K562 (cell line): ENCODE measurements around the gene CCDC106. TPM values are rescaled to one million over a fixed set of nuclear protein-coding genes. Genes with fewer than 3 reads are reported as not detected.

Experiments
- ESRRB ChIP-seq: fragments of 250-450 bp; sonication (Bioruptor Pico); IDR thresholded peaks from 2 replicates; pipeline ENCODE4 v1.5.0; 2020; ENCODE audit warnings: mild to moderate bottlenecking, moderate library complexity, borderline replicate concordance
- FUS ChIP-seq: fragments of 200-400 bp; formaldehyde crosslinking; optimal IDR thresholded peaks from 2 replicates; pipeline ENCODE3; 2017; ENCODE audit warnings: low read depth, low read length
- KDM2B ChIP-seq: fragments of 250-450 bp; sonication (Bioruptor Pico); IDR thresholded peaks from 2 replicates; pipeline ENCODE4 v1.8.0; 2021; ENCODE audit warnings: mild to moderate bottlenecking, moderate library complexity
- KLF1 ChIP-seq: fragments of 450-650 bp; IDR thresholded peaks from 2 replicates; pipeline ENCODE4 v1.6.1; 2016; ENCODE audit warnings: missing genetic modification characterization, missing compliant biosample characterization
- PPARD ChIP-seq: fragments of 250-450 bp; sonication (Bioruptor Pico); IDR thresholded peaks from 2 replicates; pipeline ENCODE4 v1.8.0; 2022; ENCODE audit warnings: inconsistent platforms, mild to moderate bottlenecking, moderate library complexity
- PRPF4 ChIP-seq: fragments of 200-400 bp; formaldehyde crosslinking; IDR thresholded peaks from one replicate; pipeline ENCODE4 v1.6.1; 2017; ENCODE audit warnings: low read length, low read depth, mild to moderate bottlenecking; ENCODE audit not compliant: insufficient read depth, poor library complexity, severe bottlenecking
- PTBP1 ChIP-seq: fragments of 200-400 bp; formaldehyde crosslinking; IDR thresholded peaks from 2 replicates; pipeline ENCODE4 v1.6.1; 2017; ENCODE audit warnings: low read depth, low read length
- RB1 ChIP-seq: fragments of 450-650 bp; IDR thresholded peaks from 2 replicates; pipeline ENCODE4 v1.6.1; 2017; ENCODE audit warnings: low read depth, mild to moderate bottlenecking
- SLC30A9 ChIP-seq: fragments of 250-450 bp; sonication (Bioruptor Pico); IDR thresholded peaks from 2 replicates; pipeline ENCODE4 v1.8.0; 2022; ENCODE audit warnings: mild to moderate bottlenecking, moderate library complexity
- SMARCA5 ChIP-seq: fragments of 450-650 bp; IDR thresholded peaks from 2 replicates; pipeline ENCODE4 v1.6.1; 2016
- SRSF3 ChIP-seq: fragments of 200-400 bp; formaldehyde crosslinking; IDR thresholded peaks from 2 replicates; pipeline ENCODE4 v1.6.1; 2016; ENCODE audit warnings: mild to moderate bottlenecking, low read length, moderate library complexity; ENCODE audit not compliant: insufficient read depth
- TCF3 ChIP-seq: sonication (generic); formaldehyde crosslinking; IDR thresholded peaks from 2 replicates; pipeline ENCODE4 v1.4.0; 2020; ENCODE audit warnings: mild to moderate bottlenecking, missing genetic modification reagents
- USF2 ChIP-seq: sonication (generic); formaldehyde crosslinking; IDR thresholded peaks from 2 replicates; pipeline ENCODE4 v1.5.0; 2020; ENCODE audit warnings: missing genetic modification reagents
- ZNF121 ChIP-seq: sonication (generic); formaldehyde crosslinking; conservative IDR thresholded peaks from 2 replicates; pipeline ENCODE4 v1.8.0; 2022; ENCODE audit warnings: missing genetic modification reagents
- ZNF384 ChIP-seq: IDR thresholded peaks from 2 replicates; pipeline ENCODE4 v1.6.1; 2012; ENCODE audit warnings: low read depth, low read length, improper control_type of control experiment
- ZNF512 ChIP-seq: IDR thresholded peaks from 2 replicates; pipeline ENCODE4 v1.6.1; 2016; ENCODE audit warnings: missing genetic modification characterization, missing compliant biosample characterization
- ZNF695 ChIP-seq: fragments of 450-650 bp; formaldehyde crosslinking; IDR thresholded peaks from 2 replicates; pipeline ENCODE4 v1.4.0; 2020; ENCODE audit warnings: mild to moderate bottlenecking, moderate library complexity
- polyA plus RNA-seq, 8 experiments: library from polyadenylated mRNA; depleted of rRNA in 4 of 8; stranded (reverse) in 5 of 8; unstranded in 3 of 8; fragments of >200 nt; fragmentation: Nextera tagmentation in 2 of 8; fragmentation: Illumina TruSeq in 1 of 8; extraction: Ambion mirVana in 2 of 8; extraction: Trizol in 1 of 8; gene quantifications; 2 replicates each; pipeline versions ENCODE4 v1.2.1 to v1.2.3, GENCODE V29; 2011 to 2014; ENCODE audit warnings: inconsistent platforms in 1 of 8, missing spikeins in 1 of 8
- total RNA-seq, 7 experiments: library from RNA; depleted of rRNA in 6 of 7; stranded (reverse); fragments of >200 nt in 6 of 7; fragmentation: Illumina TruSeq in 2 of 7; extraction: Trizol in 2 of 7; gene quantifications; 2 replicates each; pipeline versions ENCODE4 v1.2.1 to v1.2.3, GENCODE V29; 2011 to 2021; ENCODE audit warnings: low replicate concordance in 1 of 7
- TF ChIP-seq, protein P1 (sequence below): sonication (generic); formaldehyde crosslinking; IDR thresholded peaks from 2 replicates; pipeline ENCODE4 v1.4.0; 2020; ENCODE audit warnings: mild to moderate bottlenecking, missing genetic modification reagents
- TF ChIP-seq, protein P2 (sequence below): fragments of 250-450 bp; sonication (Bioruptor Pico); IDR thresholded peaks from 2 replicates; pipeline ENCODE4 v1.5.0; 2021
- TF ChIP-seq, protein P3 (sequence below): fragments of 250-450 bp; sonication (Bioruptor Pico); IDR thresholded peaks from 2 replicates; pipeline ENCODE4 v1.5.0; 2021

CCDC106 gene
- total and polyA plus RNA-seq, 9 of the 15 experiments (the other 6 are each of a cell fraction or from before 2014, with no cell fraction given): 0.10 to 27.5 (median 15.0) TPM; not detected in 1

DNA sequence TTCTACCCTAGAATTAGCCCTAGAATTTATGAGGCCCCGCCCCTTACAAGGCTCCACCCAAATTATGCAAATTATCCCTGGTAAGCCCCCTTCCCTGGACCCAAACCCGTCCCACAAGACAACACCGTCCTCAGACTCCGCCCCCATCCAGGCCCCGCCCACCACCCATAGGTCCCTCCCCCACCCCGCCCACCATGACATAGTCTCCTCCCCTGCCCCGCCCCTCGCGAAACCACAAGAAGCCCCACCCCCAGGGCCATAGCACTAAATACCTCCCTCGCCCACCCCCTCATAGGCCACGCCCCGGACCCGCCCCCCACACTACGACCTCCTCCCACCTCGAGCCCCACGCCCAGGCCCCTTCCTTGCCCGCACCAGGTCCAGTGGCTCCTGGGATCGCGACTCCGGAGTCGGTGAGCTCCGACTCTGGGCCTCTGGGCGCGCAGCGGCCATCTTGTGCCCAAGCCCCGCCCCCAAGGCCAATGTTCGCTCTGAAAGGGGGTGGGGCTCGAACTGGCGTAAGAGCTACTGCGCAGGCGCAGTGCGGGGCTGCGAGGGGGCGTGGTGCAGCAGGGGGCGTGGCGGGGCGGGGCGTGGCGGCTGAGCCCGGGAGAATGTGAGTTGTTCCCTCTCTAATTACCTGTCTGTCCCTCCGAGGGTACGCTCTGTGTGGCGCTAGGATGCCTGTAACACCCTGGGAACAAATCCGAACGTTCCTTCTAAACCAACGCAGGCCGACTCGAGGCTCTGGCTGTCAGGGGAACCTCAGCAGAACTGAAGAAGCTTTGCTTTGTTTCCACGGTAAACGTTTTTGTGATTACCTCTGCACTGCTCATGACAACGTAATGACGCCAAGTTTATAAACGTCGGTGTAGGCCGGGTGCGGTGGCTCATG is 23.7 kb upstream of the CCDC106 start, which contains the start of gene ZNF784 (continued):
- TF ChIP-seq, protein P1, sequence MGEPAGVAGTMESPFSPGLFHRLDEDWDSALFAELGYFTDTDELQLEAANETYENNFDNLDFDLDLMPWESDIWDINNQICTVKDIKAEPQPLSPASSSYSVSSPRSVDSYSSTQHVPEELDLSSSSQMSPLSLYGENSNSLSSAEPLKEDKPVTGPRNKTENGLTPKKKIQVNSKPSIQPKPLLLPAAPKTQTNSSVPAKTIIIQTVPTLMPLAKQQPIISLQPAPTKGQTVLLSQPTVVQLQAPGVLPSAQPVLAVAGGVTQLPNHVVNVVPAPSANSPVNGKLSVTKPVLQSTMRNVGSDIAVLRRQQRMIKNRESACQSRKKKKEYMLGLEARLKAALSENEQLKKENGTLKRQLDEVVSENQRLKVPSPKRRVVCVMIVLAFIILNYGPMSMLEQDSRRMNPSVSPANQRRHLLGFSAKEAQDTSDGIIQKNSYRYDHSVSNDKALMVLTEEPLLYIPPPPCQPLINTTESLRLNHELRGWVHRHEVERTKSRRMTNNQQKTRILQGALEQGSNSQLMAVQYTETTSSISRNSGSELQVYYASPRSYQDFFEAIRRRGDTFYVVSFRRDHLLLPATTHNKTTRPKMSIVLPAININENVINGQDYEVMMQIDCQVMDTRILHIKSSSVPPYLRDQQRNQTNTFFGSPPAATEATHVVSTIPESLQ (CRISPR knock-in tag): no peak
- TF ChIP-seq ZNF695 (CRISPR knock-in tag) (no peak), PTBP1 (no peak), ZNF384 (no peak), PPARD (CRISPR knock-in tag) (no peak), KDM2B (no peak), ZNF121 (no peak), USF2 (CRISPR knock-in tag) (no peak), SMARCA5 (no peak), TCF3 (CRISPR knock-in tag) (no peak), ZNF512 (tag) (no peak), SRSF3 (no peak), FUS (no peak), PRPF4 (no peak), RB1 (peak; percentile 44; the same call in 1 of the 2 replicates), KLF1 (tag) (peak; percentile 18; the same call in 1 of the 2 replicates), ESRRB (CRISPR knock-in tag) (no peak), SLC30A9 (CRISPR knock-in tag) (no peak)
- TF ChIP-seq, protein P2, sequence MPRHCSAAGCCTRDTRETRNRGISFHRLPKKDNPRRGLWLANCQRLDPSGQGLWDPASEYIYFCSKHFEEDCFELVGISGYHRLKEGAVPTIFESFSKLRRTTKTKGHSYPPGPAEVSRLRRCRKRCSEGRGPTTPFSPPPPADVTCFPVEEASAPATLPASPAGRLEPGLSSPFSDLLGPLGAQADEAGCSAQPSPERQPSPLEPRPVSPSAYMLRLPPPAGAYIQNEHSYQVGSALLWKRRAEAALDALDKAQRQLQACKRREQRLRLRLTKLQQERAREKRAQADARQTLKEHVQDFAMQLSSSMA: no peak
- TF ChIP-seq, protein P3, sequence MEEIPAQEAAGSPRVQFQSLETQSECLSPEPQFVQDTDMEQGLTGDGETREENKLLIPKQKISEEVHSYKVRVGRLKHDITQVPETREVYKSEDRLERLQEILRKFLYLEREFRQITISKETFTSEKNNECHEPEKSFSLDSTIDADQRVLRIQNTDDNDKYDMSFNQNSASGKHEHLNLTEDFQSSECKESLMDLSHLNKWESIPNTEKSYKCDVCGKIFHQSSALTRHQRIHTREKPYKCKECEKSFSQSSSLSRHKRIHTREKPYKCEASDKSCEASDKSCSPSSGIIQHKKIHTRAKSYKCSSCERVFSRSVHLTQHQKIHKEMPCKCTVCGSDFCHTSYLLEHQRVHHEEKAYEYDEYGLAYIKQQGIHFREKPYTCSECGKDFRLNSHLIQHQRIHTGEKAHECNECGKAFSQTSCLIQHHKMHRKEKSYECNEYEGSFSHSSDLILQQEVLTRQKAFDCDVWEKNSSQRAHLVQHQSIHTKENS (CRISPR knock-in tag): no peak
